Ishikawa (cell line): ENCODE measurements around the gene PAK5.

Experiments used
- CEBPB ChIP-seq: IDR thresholded peaks from 2 replicates; pipeline ENCODE4 v1.6.1; 2012
- CREB1 ChIP-seq: IDR thresholded peaks from 2 replicates; pipeline ENCODE4 v1.6.1; 2012; ENCODE audit warnings: low read depth
- EGR1 ChIP-seq: IDR thresholded peaks from 2 replicates; pipeline ENCODE4 v1.6.1; 2012
- EP300 ChIP-seq: IDR thresholded peaks from 2 replicates; pipeline ENCODE4 v1.6.1; 2012; ENCODE audit warnings: borderline replicate concordance
- FOXM1 ChIP-seq: IDR thresholded peaks from 2 replicates; pipeline ENCODE4 v1.6.1; 2012; ENCODE audit warnings: low read depth, borderline replicate concordance
- MAX ChIP-seq: IDR thresholded peaks from 2 replicates; pipeline ENCODE4 v1.6.1; 2012
- NFIC ChIP-seq: IDR thresholded peaks from 2 replicates; pipeline ENCODE4 v1.6.1; 2012
- RAD21 ChIP-seq: IDR thresholded peaks from 2 replicates; pipeline ENCODE4 v1.6.1; 2012; ENCODE audit warnings: low read depth
- REST ChIP-seq: IDR thresholded peaks from 2 replicates; pipeline ENCODE4 v1.6.1; 2012; ENCODE audit warnings: low read depth, mild to moderate bottlenecking
- TAF1 ChIP-seq: IDR thresholded peaks from 2 replicates; pipeline ENCODE4 v1.6.1; 2012; ENCODE audit warnings: low read depth, mild to moderate bottlenecking
- TCF12 ChIP-seq: IDR thresholded peaks from 2 replicates; pipeline ENCODE4 v1.6.1; 2012; ENCODE audit warnings: low read depth
- TEAD4 ChIP-seq: IDR thresholded peaks from 2 replicates; pipeline ENCODE4 v1.6.1; 2012
- USF1 ChIP-seq: IDR thresholded peaks from 2 replicates; pipeline ENCODE4 v1.6.1; 2012
- YY1 ChIP-seq: IDR thresholded peaks from 2 replicates; pipeline ENCODE4 v1.6.1; 2012; ENCODE audit warnings: low read depth
- ZBTB7A ChIP-seq: IDR thresholded peaks from 2 replicates; pipeline ENCODE4 v1.6.1; 2012; ENCODE audit warnings: low read depth

The PAK5 gene

GRCh38 chr20:9594284-9594875 is 244.5 kb downstream of the PAK5 start:
- TF ChIP-seq MAX (no peak), USF1 (no peak), REST (no peak), TAF1 (no peak), NFIC (no peak), ZBTB7A (no peak), EP300 (no peak)

- TF ChIP-seq TEAD4 (no peak), CREB1 (no peak), CEBPB (no peak), YY1 (no peak), TAF1 (no peak), TCF12 (no peak), NFIC (no peak), EP300 (no peak)
Measured at GRCh38 chr20:9592419-9592818, 246.5 kb downstream of the PAK5 start.

GRCh38 chr20:9591080-9591479 is 247.8 kb downstream of the PAK5 start:
- TF ChIP-seq FOXM1, result no peak
- no peak for TF ChIP-seq TEAD4

- TF ChIP-seq YY1 (no peak), EP300 (no peak), EGR1 (no peak), FOXM1 (no peak), USF1 (no peak), MAX (no peak), TCF12 (no peak), REST (no peak), CREB1 (no peak), NFIC (no peak), ZBTB7A (no peak), CEBPB (no peak), TAF1 (no peak), TEAD4 (no peak), RAD21 (no peak)
Measured at GRCh38 chr20:9590189-9590588, 248.7 kb downstream of the PAK5 start.

GRCh38 chr20:9588706-9589105 is 250.2 kb downstream of the PAK5 start:
- TF ChIP-seq MAX, result no peak
- no peak for TF ChIP-seq EGR1
- no peak for TF ChIP-seq CREB1
- TF ChIP-seq TAF1, result no peak
- TF ChIP-seq CEBPB, result no peak
- no peak for TF ChIP-seq NFIC
- TF ChIP-seq REST, result no peak
- no peak for TF ChIP-seq RAD21
- no peak for TF ChIP-seq YY1
- no peak for TF ChIP-seq TEAD4
- no peak for TF ChIP-seq FOXM1
- TF ChIP-seq TCF12, result no peak
- TF ChIP-seq EP300, result no peak
- TF ChIP-seq ZBTB7A, result no peak
- TF ChIP-seq USF1, result no peak
